Measurements from ENCODE around the gene MPP4. TPM values are rescaled to one million over a fixed set of nuclear protein-coding genes. Genes with fewer than 3 reads are reported as not detected.
A peak's percentile ranks its signal among the peaks of the same experiment; 100 is the strongest.

Gene MPP4
- total and polyA plus RNA-seq, 10 of the 15 experiments (the other 5 are each of a cell fraction or from before 2014, with no cell fraction given) = 0.03 to 0.14 (median 0.05) TPM; not detected in 4

DNA sequence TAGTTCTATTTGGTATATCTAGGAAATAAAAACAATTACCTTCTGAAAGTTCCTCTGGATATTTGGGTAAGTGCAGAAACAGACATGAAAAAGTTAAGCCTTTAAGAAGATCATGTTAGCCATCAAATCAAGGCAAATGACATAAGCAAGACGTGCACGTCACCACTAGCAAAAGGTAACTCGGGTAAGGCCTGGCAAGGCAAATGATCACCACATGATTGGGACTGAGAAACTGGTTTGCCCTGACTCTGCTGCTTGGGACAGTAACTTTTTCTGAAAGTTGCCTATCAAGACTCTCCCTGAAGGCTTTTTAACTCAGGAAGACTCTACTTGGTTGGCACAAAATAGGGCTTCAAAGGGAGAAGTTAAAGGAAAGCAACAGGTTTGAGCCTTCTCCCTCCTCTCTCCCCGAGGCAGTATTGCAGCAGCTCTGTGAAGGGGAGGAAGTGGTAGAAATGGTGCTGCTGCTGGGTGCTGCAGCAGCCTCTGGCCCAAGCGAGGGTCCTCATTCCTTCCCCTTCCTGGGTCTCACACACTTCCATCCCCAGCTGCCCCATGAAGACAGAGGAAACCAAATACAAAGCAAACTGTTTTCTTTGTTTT is 38.0 kb downstream of the MPP4 start:
- intact Hi-C loops (cut with micrococcal nuclease; ENCODE audit: unreplicated experiment) = no loop called here
- H3K4me1 ChIP-seq (ENCODE audit: control insufficient read depth, insufficient read depth, low read length) = no peaks in the 10 kb centered on the region
- H3K36me3 ChIP-seq (ENCODE audit: control insufficient read depth in 2 of 2, insufficient read depth in 2 of 2, low read length in 1 of 2) = no peaks in the 10 kb centered on the region
- no peak overlapping the region for H3K27ac ChIP-seq (ENCODE audit: control insufficient read depth, insufficient read depth)
- H3K9me3 ChIP-seq (replicated peaks; ENCODE audit: control insufficient read depth, insufficient read depth, low read length) = no peaks in the 10 kb centered on the region
- H4K20me1 ChIP-seq (ENCODE audit: control insufficient read depth, insufficient read depth) = peaks cover 3% of the 10 kb centered on the region; the same call in 1 of the 2 replicates
- peak; percentile 62 for FAIRE-seq
- TF ChIP-seq, protein P1, sequence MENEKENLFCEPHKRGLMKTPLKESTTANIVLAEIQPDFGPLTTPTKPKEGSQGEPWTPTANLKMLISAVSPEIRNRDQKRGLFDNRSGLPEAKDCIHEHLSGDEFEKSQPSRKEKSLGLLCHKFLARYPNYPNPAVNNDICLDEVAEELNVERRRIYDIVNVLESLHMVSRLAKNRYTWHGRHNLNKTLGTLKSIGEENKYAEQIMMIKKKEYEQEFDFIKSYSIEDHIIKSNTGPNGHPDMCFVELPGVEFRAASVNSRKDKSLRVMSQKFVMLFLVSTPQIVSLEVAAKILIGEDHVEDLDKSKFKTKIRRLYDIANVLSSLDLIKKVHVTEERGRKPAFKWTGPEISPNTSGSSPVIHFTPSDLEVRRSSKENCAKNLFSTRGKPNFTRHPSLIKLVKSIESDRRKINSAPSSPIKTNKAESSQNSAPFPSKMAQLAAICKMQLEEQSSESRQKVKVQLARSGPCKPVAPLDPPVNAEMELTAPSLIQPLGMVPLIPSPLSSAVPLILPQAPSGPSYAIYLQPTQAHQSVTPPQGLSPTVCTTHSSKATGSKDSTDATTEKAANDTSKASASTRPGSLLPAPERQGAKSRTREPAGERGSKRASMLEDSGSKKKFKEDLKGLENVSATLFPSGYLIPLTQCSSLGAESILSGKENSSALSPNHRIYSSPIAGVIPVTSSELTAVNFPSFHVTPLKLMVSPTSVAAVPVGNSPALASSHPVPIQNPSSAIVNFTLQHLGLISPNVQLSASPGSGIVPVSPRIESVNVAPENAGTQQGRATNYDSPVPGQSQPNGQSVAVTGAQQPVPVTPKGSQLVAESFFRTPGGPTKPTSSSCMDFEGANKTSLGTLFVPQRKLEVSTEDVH (IDR thresholded peaks at IDR 0.05; ENCODE audit: low read depth, partially characterized antibody) = no peak
- TF ChIP-seq SPI1 (IDR thresholded peaks at IDR 0.05; ENCODE audit: borderline replicate concordance, insufficient read depth, low read depth, low read length) = 0 out of 2 replicates have a peak, but pooled peaks have one; percentile 18
- ChIA-PET CTCF (no interaction called here), POLR2A (no interaction called here), RAD21 (ENCODE audit: unreplicated experiment) (no interaction called here), SMC1A (ENCODE audit: uncharacterized antibody, unreplicated experiment) (interaction anchor here (0.6 to 1.3 kb wide), 2 partner anchors 9 to 1040 kb away, joined by 3 read pairs; no protein-coding TSS in a partner anchor)
- BruUV-seq (replicated peaks) = no TSS peak
- ATAC-seq = peak; percentile 46; the same call in 2 of the 3 replicates
- in situ Hi-C loops (cut with MboI) = loop anchor here (10.0 kb wide), 1 partner anchor 524 kb away; no protein-coding TSS in a partner anchor
- H2AFZ ChIP-seq (ENCODE audit: control insufficient read depth, low read depth, low read length) = no peak overlapping the region
- H3K79me2 ChIP-seq (ENCODE audit: control insufficient read depth, insufficient read depth, low read length) = no peaks in the 10 kb centered on the region
- no peaks in the 10 kb centered on the region; a peak in 1 of 4 replicates for H3K27me3 ChIP-seq (replicated peaks in 1 of 2; ENCODE audit: control insufficient read depth in 2 of 2, insufficient read depth in 2 of 2, low read length in 1 of 2)
- DNase-seq (ENCODE audit: low read depth, low spot score) = no peak
- WGBS (ENCODE audit: insufficient coverage, insufficient replicate concordance, low lambda C conversion rate, missing lambda C conversion rate) = 23% methylated on average over 5 of the region's 5 CpGs
- no peak overlapping the region for H3K9ac ChIP-seq (ENCODE audit: control insufficient read depth, insufficient read depth, low read length)
- no peak overlapping the region for H3K4me2 ChIP-seq (ENCODE audit: control insufficient read depth, insufficient read depth)
- H3K4me3 ChIP-seq = no peak overlapping the region

DNA sequence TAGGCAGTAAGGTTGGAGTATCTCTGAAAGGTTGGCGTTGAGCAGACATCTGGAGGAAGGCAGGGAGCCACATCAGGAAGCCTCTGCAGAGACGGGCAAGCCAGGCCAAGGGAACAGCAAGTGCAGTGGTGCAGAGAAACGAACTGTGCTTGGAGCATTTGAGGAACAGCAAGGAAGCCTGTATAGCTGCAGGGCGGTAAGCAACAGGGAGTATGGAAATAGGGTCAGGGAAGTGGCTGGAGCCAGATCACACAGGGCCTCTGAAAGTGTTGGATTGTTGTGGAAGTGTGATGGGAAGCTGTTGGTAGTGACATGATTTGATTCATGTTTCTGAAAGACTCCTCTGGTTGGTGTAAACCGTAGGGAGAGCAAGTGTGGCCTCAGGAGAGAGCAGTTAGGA is 41.7 kb downstream of the MPP4 start:
- no peaks in the 10 kb centered on the region for H3K4me1 ChIP-seq (ENCODE audit: control insufficient read depth, insufficient read depth, low read length)
- CTCF ChIA-PET = interaction anchor here (1.3 kb wide), 1 partner anchor 23 kb away, joined by 3 read pairs; no protein-coding TSS in a partner anchor
- TF ChIP-seq MTA2 (IDR thresholded peaks at IDR 0.05; ENCODE audit: low read depth) = no peak
- no peak for TF ChIP-seq ETV6 (conservative IDR thresholded peaks at IDR 0.05 in 1 of 2, IDR thresholded peaks at IDR 0.05 in 1 of 2; ENCODE audit: borderline replicate concordance in 1 of 2, low read depth in 1 of 2)
- TF ChIP-seq, protein P2, sequence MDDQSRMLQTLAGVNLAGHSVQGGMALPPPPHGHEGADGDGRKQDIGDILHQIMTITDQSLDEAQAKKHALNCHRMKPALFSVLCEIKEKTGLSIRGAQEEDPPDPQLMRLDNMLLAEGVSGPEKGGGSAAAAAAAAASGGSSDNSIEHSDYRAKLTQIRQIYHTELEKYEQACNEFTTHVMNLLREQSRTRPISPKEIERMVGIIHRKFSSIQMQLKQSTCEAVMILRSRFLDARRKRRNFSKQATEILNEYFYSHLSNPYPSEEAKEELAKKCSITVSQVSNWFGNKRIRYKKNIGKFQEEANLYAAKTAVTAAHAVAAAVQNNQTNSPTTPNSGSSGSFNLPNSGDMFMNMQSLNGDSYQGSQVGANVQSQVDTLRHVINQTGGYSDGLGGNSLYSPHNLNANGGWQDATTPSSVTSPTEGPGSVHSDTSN (IDR thresholded peaks at IDR 0.05; ENCODE audit: insufficient replicate concordance, low read depth, low read length) = no peak
- no peak for TF ChIP-seq IKZF2 (IDR thresholded peaks at IDR 0.05)
- no peak for TF ChIP-seq NRF1 (conservative IDR thresholded peaks at IDR 0.05; ENCODE audit: low read depth, low read length)
- TF ChIP-seq, protein P3, sequence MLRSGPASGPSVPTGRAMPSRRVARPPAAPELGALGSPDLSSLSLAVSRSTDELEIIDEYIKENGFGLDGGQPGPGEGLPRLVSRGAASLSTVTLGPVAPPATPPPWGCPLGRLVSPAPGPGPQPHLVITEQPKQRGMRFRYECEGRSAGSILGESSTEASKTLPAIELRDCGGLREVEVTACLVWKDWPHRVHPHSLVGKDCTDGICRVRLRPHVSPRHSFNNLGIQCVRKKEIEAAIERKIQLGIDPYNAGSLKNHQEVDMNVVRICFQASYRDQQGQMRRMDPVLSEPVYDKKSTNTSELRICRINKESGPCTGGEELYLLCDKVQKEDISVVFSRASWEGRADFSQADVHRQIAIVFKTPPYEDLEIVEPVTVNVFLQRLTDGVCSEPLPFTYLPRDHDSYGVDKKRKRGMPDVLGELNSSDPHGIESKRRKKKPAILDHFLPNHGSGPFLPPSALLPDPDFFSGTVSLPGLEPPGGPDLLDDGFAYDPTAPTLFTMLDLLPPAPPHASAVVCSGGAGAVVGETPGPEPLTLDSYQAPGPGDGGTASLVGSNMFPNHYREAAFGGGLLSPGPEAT (IDR thresholded peaks at IDR 0.05; ENCODE audit: low read depth) = no peak
- TF ChIP-seq NR2F1 (conservative IDR thresholded peaks at IDR 0.05) = no peak
- no peak for TF ChIP-seq DPF2 (IDR thresholded peaks at IDR 0.05)
- no peak overlapping the region for H3K9ac ChIP-seq (ENCODE audit: control insufficient read depth, insufficient read depth, low read length)
- WGBS (ENCODE audit: insufficient coverage, insufficient replicate concordance, low lambda C conversion rate, missing lambda C conversion rate) = 26% methylated on average over 5 of the region's 5 CpGs
- SMC1A ChIA-PET (ENCODE audit: uncharacterized antibody, unreplicated experiment) = interaction anchor here (1.2 kb wide), 1 partner anchor 16 kb away, joined by 4 read pairs; no protein-coding TSS in a partner anchor
- FAIRE-seq (no peak), DNase-seq (ENCODE audit: low read depth, low spot score) (no peak), ATAC-seq (no peak)
- intact Hi-C loops (cut with micrococcal nuclease; ENCODE audit: unreplicated experiment) = no loop called here
- H3K79me2 ChIP-seq (ENCODE audit: control insufficient read depth, insufficient read depth, low read length) = no peaks in the 10 kb centered on the region
- H3K27me3 ChIP-seq (replicated peaks in 1 of 2; ENCODE audit: control insufficient read depth in 2 of 2, insufficient read depth in 2 of 2, low read length in 1 of 2) = no peaks in the 10 kb centered on the region; a peak in 3 of 4 replicates
- BruUV-seq (replicated peaks) = no TSS peak
- H3K4me3 ChIP-seq = no peak overlapping the region
- H3K36me3 ChIP-seq (ENCODE audit: control insufficient read depth in 2 of 2, insufficient read depth in 2 of 2, low read length in 1 of 2) = no peaks in the 10 kb centered on the region
- POLR2A ChIA-PET = no interaction called here
- RAD21 ChIA-PET (ENCODE audit: unreplicated experiment) = no interaction called here
- in situ Hi-C loops (cut with MboI) = no loop called here
- no peak overlapping the region for H3K27ac ChIP-seq (ENCODE audit: control insufficient read depth, insufficient read depth)
- peaks cover 3% of the 10 kb centered on the region; the same call in 1 of the 2 replicates for H4K20me1 ChIP-seq (ENCODE audit: control insufficient read depth, insufficient read depth)
- H3K4me2 ChIP-seq (ENCODE audit: control insufficient read depth, insufficient read depth) = no peak overlapping the region
- H2AFZ ChIP-seq (ENCODE audit: control insufficient read depth, low read depth, low read length) = no peak overlapping the region
- no peaks in the 10 kb centered on the region for H3K9me3 ChIP-seq (replicated peaks; ENCODE audit: control insufficient read depth, insufficient read depth, low read length)
